ENCODE measurements around the gene FSTL3. TPM values are rescaled to one million over a fixed set of nuclear protein-coding genes. Genes with fewer than 3 reads are reported as not detected.

FSTL3 gene
- total RNA-seq, 1 experiment from 2014 or later, result 125 TPM

GRCh38 chr19:645912-646778, 30.0 kb upstream of the FSTL3 start:
- DNase-seq (ENCODE audit: low read depth), result no peak

- DNase-seq (ENCODE audit: low read depth), result no peak
These were observed 29.2 kb upstream of the FSTL3 start for GRCh38 chr19:646779-647565.

DNA sequence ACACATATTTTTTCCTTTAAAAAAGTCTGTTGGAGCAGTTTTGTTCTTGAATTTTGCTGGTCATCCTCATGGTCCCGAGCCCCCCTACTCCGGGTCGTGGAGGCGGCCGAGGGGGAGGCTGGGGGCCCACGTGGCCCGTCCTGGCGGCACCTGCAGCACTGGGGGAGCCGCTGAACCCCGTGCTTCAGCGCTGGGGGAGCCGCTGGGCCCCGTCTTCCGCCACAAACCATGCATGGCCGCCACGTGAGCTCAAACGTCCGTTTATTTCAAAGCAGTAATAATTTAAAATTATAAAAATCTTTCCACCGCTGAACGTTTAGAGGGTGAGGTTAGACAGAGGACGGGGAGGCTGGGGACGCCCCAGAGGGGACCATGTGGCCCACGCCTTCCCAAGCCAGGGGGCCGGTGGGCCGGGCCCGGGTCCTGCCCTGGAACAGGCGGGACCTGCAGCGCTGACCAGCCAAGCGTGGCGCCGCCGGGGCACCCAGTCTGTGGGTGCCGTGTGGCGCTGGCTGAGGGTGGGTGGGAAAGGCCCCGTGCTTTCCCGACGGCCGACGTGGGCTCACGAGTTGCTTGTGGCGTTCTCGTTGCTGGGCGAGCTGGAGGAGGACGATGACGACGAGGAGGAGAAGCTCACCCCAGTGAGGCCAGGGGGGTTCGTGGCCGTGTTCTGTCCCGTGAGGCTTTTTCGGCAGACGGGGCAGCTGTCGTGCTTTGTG, 28.5 kb upstream of the FSTL3 start:
- no peak for DNase-seq (ENCODE audit: low read depth)

- no peak for DNase-seq (ENCODE audit: low read depth)
These were observed 27.9 kb upstream of the FSTL3 start for GRCh38 chr19:648305-648704.

- no peak for DNase-seq (ENCODE audit: low read depth)
These were observed 27.0 kb upstream of the FSTL3 start for GRCh38 chr19:648904-649801.

- DNase-seq (ENCODE audit: low read depth), result no peak
These were observed 26.1 kb upstream of the FSTL3 start for GRCh38 chr19:650121-650520.

DNA sequence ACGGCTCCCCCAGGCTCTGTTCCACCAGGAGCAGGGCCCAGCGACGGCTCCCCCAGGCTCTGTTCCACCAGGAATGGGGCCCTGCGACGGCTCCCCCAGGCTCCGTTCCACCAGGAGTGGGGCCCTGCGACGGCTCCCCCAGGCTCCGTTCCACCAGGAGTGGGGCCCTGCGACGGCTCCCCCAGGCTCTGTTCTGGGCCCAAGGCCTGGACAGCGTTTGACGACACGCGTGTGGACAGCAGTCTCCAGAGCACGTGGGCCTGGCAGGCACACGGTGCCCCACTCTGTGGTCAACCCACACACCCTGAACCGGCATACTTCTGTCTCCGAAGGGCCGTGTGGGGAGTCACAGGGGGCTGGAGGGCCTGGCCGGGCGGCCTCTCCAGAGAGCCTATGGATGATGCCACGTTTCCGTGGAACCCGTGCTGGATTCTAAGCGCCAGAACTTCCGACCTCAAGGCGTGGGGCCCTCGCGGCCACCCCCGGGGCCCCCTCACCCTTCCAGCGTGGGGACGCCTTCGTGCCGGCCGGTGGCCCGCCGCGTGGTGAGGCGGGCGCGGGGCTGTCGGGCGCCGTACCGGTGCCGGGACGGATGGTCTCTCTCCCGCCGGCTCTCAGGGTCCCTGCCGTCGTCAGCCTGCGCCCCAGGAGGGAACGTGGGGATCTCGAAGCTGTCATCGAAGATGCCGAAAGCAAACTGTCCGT, 24.9 kb upstream of the FSTL3 start:
- DNase-seq (ENCODE audit: low read depth), result no peak

DNA sequence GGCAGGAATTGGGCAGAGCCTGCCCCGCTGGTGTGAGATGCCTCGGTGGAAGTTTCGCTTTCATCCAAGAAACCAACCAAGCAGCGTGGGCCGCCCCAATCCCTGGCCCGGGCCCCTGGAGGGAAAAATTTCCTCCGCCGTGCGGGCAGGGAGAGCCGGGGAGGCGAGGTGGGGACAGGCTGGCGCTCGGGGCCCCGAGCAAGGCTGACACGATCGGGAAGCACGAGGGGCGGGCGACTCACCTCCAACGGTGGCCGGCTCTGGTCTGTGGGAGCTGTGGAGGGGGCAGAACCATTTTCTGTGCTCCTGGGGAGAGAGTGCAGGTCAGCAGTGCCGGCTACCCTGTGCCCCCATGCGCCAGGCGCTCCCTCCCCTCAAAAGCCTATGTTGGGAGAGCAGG, 24.2 kb upstream of the FSTL3 start:
- no peak for DNase-seq (ENCODE audit: low read depth)

GRCh38 chr19:652467-653389, 23.5 kb upstream of the FSTL3 start:
- no peak for DNase-seq (ENCODE audit: low read depth)

GRCh38 chr19:653425-653824, 22.8 kb upstream of the FSTL3 start:
- DNase-seq (ENCODE audit: low read depth), result no peak

DNA sequence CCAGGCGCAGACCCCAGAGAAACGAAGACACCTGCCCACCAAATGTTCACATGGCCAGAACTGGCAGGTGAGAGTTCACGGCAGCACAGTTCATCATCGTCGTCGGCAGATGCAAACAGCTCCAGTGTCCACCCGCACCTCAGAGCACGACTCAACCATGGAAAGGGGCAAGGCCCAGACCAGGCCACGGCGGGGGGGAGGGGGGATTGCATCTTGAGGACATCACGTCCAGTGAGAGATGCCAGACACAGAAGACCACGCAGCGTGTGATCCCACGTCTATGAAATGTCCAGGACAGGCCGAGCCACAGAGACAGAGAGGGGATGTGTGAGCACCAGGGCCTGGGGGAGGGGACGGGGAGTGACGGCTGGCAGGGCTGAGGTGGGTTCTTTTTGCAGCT, 20.5 kb upstream of the FSTL3 start:
- DNase-seq (ENCODE audit: low read depth), result no peak

DNA sequence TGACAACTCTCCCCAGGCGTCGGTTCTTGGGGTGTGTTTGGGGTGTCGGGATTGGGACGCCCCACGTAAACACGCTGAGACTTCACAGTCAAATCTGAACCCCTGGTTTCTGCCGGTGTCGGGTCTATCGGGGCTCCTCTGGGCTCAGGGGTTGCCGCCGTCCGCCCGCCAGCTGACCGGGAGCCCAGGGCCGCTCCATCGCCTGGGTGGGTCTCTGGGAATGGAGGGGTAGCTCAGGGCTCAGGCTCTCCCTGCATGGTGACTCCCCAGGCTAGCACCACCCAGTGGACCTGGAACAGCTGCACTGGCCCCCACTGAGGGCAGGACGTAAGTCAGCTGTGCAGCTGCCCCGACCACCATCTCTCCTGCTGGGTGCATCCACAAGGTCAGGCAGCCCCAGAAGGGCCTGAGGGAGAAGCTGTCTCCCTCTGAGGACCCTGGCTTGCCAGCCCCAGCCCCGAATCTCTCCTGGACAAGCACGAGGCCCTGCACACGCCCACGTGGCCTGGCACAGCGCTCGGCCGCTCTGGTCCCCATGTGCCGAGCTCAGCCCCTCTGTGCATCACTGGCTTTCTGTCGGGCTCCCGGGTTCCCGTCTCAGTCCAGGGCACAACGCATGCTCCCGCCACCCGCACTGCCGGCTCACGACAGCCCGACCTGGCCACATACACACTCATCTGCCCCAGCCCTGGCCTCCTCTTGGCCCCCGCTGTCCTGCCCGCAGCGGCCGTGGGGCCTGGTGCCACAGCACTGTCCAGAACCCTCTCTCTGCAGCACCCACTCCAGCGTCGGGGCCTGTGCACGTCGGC, 19.2 kb upstream of the FSTL3 start:
- peak; percentile 51 for DNase-seq (ENCODE audit: low read depth)

DNA sequence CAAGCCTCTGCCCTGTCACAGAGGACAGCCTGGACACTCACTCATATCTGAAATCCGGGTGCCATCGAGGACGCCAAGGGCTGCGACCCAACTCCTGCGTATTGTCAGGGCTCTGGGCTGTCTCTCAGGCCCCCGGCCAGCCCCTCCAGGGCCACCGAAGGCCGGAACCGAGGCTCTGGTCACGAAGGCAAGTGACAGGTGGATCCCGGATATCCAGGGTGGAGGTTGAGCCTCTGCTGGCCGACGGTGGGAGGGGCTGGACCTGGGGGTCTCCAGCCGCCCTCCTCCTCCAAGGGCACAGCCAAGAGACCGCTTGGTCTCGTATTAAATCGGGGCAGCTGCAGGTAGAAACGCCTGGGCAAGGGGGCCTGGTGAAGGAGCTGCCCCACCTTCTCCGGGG, 18.6 kb upstream of the FSTL3 start:
- no peak for DNase-seq (ENCODE audit: low read depth)

- DNase-seq (ENCODE audit: low read depth), result no peak
These were observed 17.9 kb upstream of the FSTL3 start for GRCh38 chr19:658059-658839.

GRCh38 chr19:658916-659839, 17.0 kb upstream of the FSTL3 start:
- peak; percentile 86 for DNase-seq (ENCODE audit: low read depth)

DNA sequence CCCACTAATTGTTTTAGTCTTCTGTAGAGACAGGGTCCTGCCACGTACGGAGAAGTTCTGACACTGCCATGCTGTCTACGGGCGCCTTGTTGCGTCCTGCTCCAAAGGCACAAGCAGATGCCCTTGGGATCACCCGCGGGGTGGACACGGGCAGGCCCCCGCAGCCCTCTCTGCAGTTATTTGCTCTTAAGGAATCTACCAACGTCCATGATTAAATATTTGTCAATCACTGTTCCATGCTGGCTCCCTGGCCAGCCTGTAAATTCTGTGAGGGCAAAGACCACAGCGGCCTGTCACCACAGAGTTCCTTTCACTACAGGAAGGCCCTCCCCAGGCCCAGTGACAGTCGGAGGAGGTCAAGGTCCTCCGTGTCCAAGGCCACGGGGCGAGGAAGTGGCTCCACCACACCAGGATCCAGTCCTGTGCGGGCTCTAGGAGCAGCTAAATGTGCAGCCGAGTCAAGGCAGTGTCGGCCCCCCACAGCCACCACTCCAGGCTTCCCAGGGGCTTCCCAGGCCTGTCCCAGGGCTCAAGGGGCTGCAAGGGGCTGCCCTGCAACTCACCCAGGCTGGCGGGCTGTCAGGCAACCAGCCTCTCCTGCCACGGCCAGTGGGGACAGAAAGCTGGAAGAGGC, 15.3 kb upstream of the FSTL3 start:
- DNase-seq (ENCODE audit: low read depth), result no peak

Measured in LHCN-M2 (cell line).